HG03520 (cell line): Measurements from ENCODE around the gene CLSTN1.
"Not testable (repeated sequence)": the region's sequence is repeated elsewhere in the genome, so short reads cannot be mapped to it uniquely, and the experiment has no call there.

Experiments
- ATAC-seq: cut with Tn5 transposase; IDR thresholded peaks from one replicate; pipeline ENCODE4 v1.9.1; 2021; ENCODE audit warnings: mild to moderate bottlenecking, moderate library complexity; ENCODE audit not compliant: unreplicated experiment

CLSTN1 gene

DNA sequence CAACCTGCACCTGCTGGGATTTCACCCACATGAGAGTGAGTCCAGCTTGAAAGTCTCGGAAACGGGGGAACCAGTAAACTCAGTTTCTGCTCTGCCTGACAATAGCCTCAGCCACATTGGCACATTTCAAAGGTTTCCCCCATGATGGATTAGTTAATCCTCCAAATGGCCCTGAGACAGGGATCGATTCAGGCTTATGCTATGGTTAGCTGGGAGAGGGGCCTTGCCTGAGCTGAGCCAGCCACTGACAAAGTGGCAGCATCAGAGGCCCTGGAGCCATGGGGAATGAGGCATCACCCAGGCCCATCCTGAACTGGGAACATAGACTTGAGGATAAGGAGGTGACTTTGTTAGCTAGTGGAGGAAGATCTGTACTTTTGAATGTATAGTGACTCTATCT lies 2.9 kb upstream of the CLSTN1 start:
- no peak for ATAC-seq

GRCh38 chr1:9826087-9826486 lies 2.3 kb upstream of the CLSTN1 start:
- ATAC-seq, result no peak

- no peak for ATAC-seq
Measured at GRCh38 chr1:9825093-9826074, 1.6 kb upstream of the CLSTN1 start.

GRCh38 chr1:9824702-9825089 lies 931 bp upstream of the CLSTN1 start:
- no peak for ATAC-seq

GRCh38 chr1:9823693-9823942 lies 147 bp downstream of the CLSTN1 start:
- ATAC-seq, result peak; percentile 27

GRCh38 chr1:9822897-9823692 lies 670 bp downstream of the CLSTN1 start:
- no peak for ATAC-seq

DNA sequence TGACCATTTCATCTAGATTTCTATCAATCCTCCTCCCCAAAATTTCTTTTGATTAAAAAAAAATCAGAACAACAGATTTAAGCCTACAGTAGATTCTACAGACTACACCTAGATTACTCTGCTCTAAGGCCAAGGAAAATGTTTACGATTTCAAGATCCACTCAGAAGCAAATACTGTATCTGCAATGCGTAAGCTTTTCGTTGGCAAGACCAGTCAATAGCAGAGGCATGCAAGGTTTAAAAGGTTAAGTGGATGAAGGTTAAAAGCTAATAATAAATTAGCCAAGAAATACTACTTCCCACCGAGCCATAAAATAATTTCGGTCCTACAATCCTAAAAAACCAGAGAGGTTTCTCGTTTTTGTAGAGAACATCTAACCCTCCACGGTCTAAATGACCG lies 1.3 kb downstream of the CLSTN1 start:
- ATAC-seq, result no peak

DNA sequence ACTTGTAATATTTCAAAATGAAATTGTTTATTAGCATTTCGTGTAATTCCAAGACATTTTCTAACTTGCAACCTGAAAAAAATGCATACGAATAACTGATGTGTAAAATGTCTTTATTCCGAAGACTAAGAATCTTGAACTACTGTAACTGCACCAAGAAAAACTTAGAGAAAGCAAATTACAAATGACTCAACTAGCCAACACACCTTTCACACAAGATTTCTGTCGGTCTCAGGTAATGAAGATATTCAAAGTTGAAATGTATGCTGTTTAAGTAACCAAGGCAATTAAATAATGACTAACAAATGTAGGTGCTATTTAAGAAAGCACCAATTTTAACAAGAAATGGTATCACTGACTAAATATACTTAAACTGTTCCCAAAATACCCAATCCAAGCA lies 2.1 kb downstream of the CLSTN1 start:
- no peak for ATAC-seq

DNA sequence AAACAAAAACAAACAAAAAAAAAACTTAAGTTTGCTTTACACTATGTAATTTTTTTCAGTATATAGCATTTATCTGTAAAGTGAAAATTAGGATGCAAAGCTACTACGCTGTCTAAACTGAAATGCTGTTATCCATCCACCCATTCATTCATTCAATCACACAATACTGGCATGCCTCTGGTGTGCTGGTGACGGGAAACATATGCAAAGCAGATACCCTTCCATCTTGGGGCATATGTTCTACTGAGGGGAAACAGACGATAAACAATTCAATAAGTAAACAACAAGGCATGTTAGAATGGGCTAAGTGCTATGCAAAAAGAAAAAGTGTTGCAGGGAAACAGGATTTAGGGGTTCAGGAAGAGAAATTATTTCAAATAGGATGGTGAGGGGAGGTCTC lies 3.2 kb downstream of the CLSTN1 start:
- no peak for ATAC-seq

GRCh38 chr1:9817734-9818133 lies 6.0 kb downstream of the CLSTN1 start:
- no peak for ATAC-seq

- ATAC-seq, result no peak
Measured at GRCh38 chr1:9816199-9816598, 7.6 kb downstream of the CLSTN1 start.

- no peak for ATAC-seq
Measured at GRCh38 chr1:9815150-9815549, 8.6 kb downstream of the CLSTN1 start.

DNA sequence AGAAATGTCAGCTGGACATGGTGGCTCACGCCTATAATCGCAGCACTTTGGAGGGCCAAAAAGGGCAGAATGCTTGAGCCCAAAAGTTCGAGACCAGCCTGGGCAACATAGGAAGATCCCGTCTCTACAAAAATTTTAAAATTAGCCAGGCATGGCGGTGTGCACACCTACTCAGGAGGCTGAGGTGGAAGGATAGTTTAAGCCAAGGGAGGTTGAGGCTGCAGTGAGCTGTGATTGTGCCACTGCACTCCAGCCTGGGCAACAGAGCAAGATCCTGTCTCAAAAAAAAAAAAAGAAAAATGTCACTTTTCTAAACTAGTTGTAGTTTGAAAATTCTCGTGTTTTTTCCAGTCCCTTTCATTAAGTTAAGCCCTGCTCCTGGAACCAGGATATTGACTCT lies 9.1 kb downstream of the CLSTN1 start:
- no peak for ATAC-seq

- ATAC-seq, result no peak
Measured at GRCh38 chr1:9811239-9811966, 12.4 kb downstream of the CLSTN1 start.

DNA sequence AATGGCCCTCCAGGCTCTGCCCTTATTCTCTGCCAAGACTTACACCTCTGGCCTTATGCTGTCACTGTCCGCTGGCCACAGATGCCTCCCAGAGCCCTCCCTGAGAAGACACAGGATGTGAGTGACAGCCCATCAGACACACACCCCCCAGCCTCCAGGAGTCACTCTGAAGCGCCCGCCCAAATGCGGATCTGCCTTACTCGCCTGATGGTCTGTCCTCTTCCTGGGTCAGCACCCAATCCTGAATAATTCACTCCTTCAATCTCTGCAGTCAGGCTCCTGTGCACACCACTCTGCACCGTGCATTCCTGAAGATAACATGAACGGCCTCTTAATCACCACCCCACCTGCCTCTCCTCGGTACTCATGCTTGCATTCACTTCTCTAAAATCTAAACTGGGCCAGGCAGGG lies 14.7 kb downstream of the CLSTN1 start:
- ATAC-seq, result no peak

DNA sequence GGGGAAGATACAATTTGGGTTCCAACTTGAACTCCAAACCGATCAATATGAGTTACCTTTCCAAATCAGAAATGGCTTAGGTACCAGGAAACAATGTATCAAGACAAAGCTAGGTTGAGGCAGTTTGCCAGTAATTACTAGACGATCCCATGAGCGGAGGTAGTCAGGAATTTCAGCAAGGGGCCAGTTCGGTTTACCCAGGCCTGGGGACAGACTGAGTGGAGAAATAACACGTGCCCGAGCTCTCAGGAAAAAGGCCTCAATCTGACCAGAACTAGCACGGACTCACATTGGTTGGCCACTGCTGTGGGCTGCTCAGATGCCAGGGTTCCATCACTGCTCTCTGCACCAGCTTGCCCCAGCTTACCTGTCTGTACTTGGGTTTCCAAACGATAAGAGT lies 15.3 kb downstream of the CLSTN1 start:
- no peak for ATAC-seq

GRCh38 chr1:9807541-9807940 lies 16.2 kb downstream of the CLSTN1 start:
- no peak for ATAC-seq

DNA sequence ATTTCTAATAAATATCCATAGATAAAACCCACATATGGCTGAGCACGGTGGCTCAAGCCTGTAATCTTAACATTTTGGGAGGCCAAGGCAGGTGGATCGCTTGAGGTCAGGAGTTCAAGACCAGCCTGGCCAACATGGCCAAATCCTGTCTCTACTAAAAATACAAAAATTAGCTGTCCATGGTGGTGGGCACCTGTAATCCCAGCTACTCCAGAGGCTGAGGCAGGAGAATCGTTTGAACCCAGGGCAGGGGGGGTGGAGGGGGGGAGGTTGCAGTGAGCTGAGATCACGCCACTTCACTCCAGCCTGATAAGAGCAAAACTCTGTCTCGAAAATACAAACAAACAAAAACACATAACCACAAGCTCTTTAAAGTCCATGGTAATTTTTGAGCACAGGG lies 17.8 kb downstream of the CLSTN1 start:
- ATAC-seq, result not testable (repeated sequence)

GRCh38 chr1:9805006-9805508 lies 18.7 kb downstream of the CLSTN1 start:
- ATAC-seq, result no peak

DNA sequence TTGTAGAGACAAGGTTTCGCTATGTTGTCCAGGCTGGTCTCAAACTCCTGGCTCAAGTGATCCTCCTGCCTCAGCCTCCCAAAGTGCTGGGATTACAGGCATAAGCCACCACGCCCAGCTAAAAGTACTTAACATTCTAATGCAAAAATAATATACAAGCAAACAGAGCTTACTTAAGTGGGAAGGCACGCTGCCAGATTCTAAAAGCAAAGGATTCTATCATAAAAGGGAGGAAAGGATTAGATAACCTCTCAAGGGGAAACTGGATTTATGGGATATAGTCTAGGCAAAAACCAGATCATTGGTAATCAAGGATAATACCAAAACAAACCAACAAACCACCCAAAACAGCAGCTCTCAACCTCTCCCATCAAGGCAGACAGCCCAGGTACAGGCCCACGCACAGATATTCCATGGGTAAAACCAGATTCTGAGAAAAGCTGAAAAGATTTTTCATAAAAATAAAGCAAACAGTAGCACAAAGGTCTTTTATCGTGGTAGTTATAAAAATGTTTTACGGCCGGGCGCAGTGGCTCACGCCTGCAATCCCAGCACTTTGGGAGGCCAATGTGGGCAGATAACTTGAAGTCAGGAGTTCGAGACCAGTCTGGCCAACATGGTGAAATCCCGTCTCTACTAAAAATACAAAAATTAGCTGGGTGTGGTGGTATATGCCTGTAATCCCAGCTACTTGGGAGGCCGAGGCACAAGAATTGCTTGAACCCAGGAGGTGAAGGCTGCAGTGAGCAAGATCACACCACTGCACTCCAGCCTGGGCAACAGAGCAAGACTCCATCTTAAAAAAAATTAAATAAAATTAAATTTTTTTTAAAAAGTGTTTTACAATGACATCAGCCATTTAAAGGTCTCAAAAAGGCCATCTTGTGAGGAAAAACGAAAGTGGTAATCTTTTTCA lies 20.5 kb downstream of the CLSTN1 start:
- not testable (repeated sequence) for ATAC-seq
